Activated CD4-positive, alpha-beta T cell treated with anti-CD3 and anti-CD28 coated beads, Interleukin-2, Interleukin-6, amounts not matched to agents 100 ng/mL and 50 ng/mL, durations not matched to agents 16 hours and 8 hours (primary cell): ENCODE data around the gene COL19A1.

Experiments
- DNase-seq: peaks from one replicate; pipeline ENCODE4 v3.0.0-alpha.2; 2020

Gene COL19A1

GRCh38 chr6:70246118-70246517 lies 379.8 kb downstream of the COL19A1 start:
- DNase-seq: no peak

DNA sequence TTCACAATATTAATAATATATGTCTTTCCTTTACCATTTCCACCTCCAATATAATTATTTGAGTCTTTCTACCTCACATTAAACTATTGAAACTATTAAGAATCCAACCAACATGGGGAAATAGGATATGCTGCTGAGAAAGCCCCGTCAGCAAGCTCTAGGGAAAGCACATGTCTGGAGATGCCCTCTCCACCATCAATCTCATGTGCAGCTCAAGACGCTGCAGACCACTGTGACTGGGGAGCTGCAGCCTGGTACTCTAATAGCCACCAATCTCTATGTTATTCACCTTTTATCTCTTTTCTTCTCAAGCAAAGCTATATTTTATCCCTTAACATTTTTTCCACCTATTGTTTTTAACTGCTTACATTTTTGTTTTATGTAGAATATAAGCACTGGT lies 386.2 kb downstream of the COL19A1 start:
- DNase-seq: no peak

DNA sequence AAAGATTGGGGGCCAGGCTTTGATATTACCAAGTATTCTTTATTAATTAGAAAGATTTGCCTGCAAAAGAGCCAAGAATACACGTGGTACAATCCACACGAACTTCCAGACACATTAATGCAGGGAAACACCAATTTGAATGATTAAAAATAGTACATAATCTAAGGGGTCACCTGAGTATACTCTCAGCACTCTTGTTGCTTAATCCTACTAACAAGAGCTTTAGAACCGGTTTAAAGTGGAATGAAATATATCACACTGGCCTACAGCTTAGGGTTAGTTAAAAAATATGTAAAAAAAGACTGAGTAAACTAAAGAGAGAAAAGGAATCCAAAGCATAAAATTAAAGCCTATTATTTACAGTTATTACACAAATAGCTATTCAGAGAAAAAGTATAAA lies 387.6 kb downstream of the COL19A1 start:
- DNase-seq: no peak

GRCh38 chr6:70254784-70255183 lies 388.4 kb downstream of the COL19A1 start:
- DNase-seq: no peak

GRCh38 chr6:70257768-70258273 lies 391.5 kb downstream of the COL19A1 start:
- no peak for DNase-seq

DNA sequence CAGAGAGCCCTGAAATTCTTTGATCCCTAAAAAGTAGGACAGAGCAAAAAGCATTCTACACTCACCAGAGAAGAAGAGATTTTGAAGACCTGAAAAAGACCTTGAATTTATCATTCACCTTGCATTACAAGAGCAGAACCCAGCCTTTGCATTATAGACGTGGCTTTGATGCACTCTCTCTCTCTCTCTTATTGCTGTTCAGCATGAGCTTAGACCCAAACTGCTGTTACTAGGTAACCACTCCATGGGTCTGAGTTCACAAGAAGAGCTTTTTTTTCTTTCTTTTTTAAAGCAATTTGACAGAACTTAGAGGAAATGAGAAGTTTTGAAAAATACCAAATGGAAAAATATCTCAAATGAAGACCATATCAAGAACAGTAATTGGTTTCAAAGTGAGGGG lies 392.1 kb downstream of the COL19A1 start:
- DNase-seq: no peak
